Testis (tissue), 3 donors: Measurements from ENCODE around the gene NCBP3. TPM values are rescaled to one million over a fixed set of nuclear protein-coding genes. Genes with fewer than 3 reads are reported as not detected.

Experiments
- DNase-seq: peaks from one replicate; pipeline ENCODE4 v3.0.0-alpha.2; 2019
- H3K27ac ChIP-seq, 2 donors: fragments of 200-600 bp; sonication (generic); one replicate each; pipeline ENCODE4 v1.5.1; 2019
- H3K27me3 ChIP-seq: fragments of 200-600 bp; sonication (generic); one replicate; pipeline ENCODE4 v1.5.1; 2019
- H3K36me3 ChIP-seq: fragments of 200-600 bp; sonication (generic); one replicate; pipeline ENCODE4 v1.5.1; 2017; ENCODE audit warnings: low read depth; ENCODE audit errors: missing control alignments
- H3K4me1 ChIP-seq: fragments of 200-600 bp; sonication (generic); one replicate; pipeline ENCODE4 v1.5.1; 2019
- H3K4me3 ChIP-seq, 2 donors: fragments of 200-600 bp; sonication (generic); one replicate each; pipeline ENCODE4 v1.5.1; 2017 to 2019
- H3K9me3 ChIP-seq: fragments of 200-600 bp; sonication (generic); one replicate; pipeline ENCODE4 v1.5.1; 2017
- CTCF ChIP-seq, 3 experiments: fragments of 450-650 bp in 2 of 3; fragments of 200-600 bp in 1 of 3; sonication (generic) in 1 of 3; IDR thresholded peaks; one replicate each; pipeline ENCODE4 v1.5.1; 2016 to 2019; ENCODE audit warnings: antibody characterized with exemption in 3 of 3, mild to moderate bottlenecking in 2 of 3, moderate library complexity in 1 of 3
- POLR2A ChIP-seq: fragments of 450-650 bp; IDR thresholded peaks from one replicate; pipeline ENCODE4 v1.6.1; 2017; ENCODE audit warnings: antibody characterized with exemption, mild to moderate bottlenecking, moderate library complexity
- WGBS, 2 donors: methylation state at CpG; one replicate each; pipeline ENCODE4 v1.1.5; 2018; 5-methylcytosine and 5-hydroxymethylcytosine counted together
- intact Hi-C: fragments of 100-400 bp; cut with DNase I; formaldehyde crosslinking; loops from one replicate; pipeline ENCODE4 v1.15.1; 2023; ENCODE audit warnings: low total_unique reads
- polyA plus RNA-seq: library from polyadenylated mRNA; stranded (reverse); fragments of 350-450 nt; fragmentation: Illumina TruSeq; extraction: RNeasy Lipid Tissue Mini Kit (QIAGEN cat#74804); gene quantifications from one replicate; pipeline ENCODE4 v1.2.3, GENCODE V29; 2014; ENCODE audit warnings: low read depth, low replicate concordance; ENCODE audit not compliant: insufficient read depth
- total RNA-seq, 2 donors: library from RNA; depleted of rRNA; stranded (reverse); fragments of >200 nt; gene quantifications; one replicate each; pipeline ENCODE4 v1.2.3, GENCODE V29; 2016

Gene NCBP3
- total and polyA plus RNA-seq, 3 donors from 2014 or later: 37.2 to 61.6 (median 37.7) TPM

GRCh38 chr17:3812771-3813170 lies 33.3 kb downstream of the NCBP3 start:
- H3K4me1 ChIP-seq: peaks cover 10% of the 10 kb centered on the region
- no peak overlapping the region for H3K4me3 ChIP-seq
- DNase-seq: peak; percentile 73
- WGBS, 2 donors: 72 to 85% methylated on average over 12 of the region's 12 CpGs
- no peaks in the 10 kb centered on the region for H3K36me3 ChIP-seq
- TF ChIP-seq POLR2A (no peak), CTCF (IDR thresholded peaks at IDR 0.05) (no peak)
- intact Hi-C loops: no loop called here
- no peaks in the 10 kb centered on the region for H3K9me3 ChIP-seq
- H3K27me3 ChIP-seq: no peaks in the 10 kb centered on the region
- H3K27ac ChIP-seq: no peak overlapping the region

GRCh38 chr17:3812284-3812683 lies 33.8 kb downstream of the NCBP3 start:
- Histone ChIP-seq H3K9me3 (no peaks in the 10 kb centered on the region), H3K27ac (no peak overlapping the region), H3K36me3 (no peaks in the 10 kb centered on the region), H3K4me1 (peaks cover 10% of the 10 kb centered on the region), H3K4me3 (no peak overlapping the region), H3K27me3 (no peaks in the 10 kb centered on the region)
- WGBS, 2 donors: 75 to 80% methylated on average over 7 to 10 of the region's 10 CpGs
- intact Hi-C loops: no loop called here
- TF ChIP-seq CTCF (IDR thresholded peaks at IDR 0.05) (no peak), POLR2A (no peak)
- DNase-seq: no peak

- H3K4me1 ChIP-seq: peaks cover 10% of the 10 kb centered on the region
- no peaks in the 10 kb centered on the region for H3K36me3 ChIP-seq
- no peak overlapping the region for H3K4me3 ChIP-seq
- no peak for DNase-seq
- H3K9me3 ChIP-seq: no peaks in the 10 kb centered on the region
- TF ChIP-seq POLR2A (no peak), CTCF (IDR thresholded peaks at IDR 0.05) (no peak)
- WGBS, 2 donors: 90 to 91% methylated on average over 4 of the region's 4 CpGs
- H3K27ac ChIP-seq: no peak overlapping the region
- intact Hi-C loops: no loop called here
- H3K27me3 ChIP-seq: no peaks in the 10 kb centered on the region
These were observed 36.0 kb downstream of the NCBP3 start for GRCh38 chr17:3810019-3810418.

- WGBS, 2 donors: 96 to 98% methylated on average over 4 of the region's 4 CpGs
- H3K4me1 ChIP-seq: peaks cover 10% of the 10 kb centered on the region
- H3K27me3 ChIP-seq: no peaks in the 10 kb centered on the region
- no peaks in the 10 kb centered on the region for H3K9me3 ChIP-seq
- no peak overlapping the region for H3K4me3 ChIP-seq
- no peak overlapping the region for H3K27ac ChIP-seq
- no peaks in the 10 kb centered on the region for H3K36me3 ChIP-seq
- intact Hi-C loops: no loop called here
- no peak for DNase-seq
- TF ChIP-seq CTCF (IDR thresholded peaks at IDR 0.05) (no peak), POLR2A (no peak)
These were observed 36.9 kb downstream of the NCBP3 start for GRCh38 chr17:3809135-3809534.

GRCh38 chr17:3808701-3809100 lies 37.3 kb downstream of the NCBP3 start:
- Histone ChIP-seq H3K4me3 (no peak overlapping the region), H3K27ac (no peak overlapping the region), H3K4me1 (peaks cover 10% of the 10 kb centered on the region), H3K27me3 (no peaks in the 10 kb centered on the region), H3K36me3 (no peaks in the 10 kb centered on the region), H3K9me3 (no peaks in the 10 kb centered on the region)
- intact Hi-C loops: no loop called here
- 88 to 91% methylated on average over 7 of the region's 7 CpGs for WGBS, 2 donors
- no peak for DNase-seq
- TF ChIP-seq CTCF (IDR thresholded peaks at IDR 0.05): no peak
- no peak for TF ChIP-seq POLR2A
